ENCODE results near the gene ADAM22.

GRCh38 chr7:88042157-88042556 is 108.1 kb downstream of the ADAM22 start:
- TF ChIP-seq CBX5 (IDR thresholded peaks at IDR 0.05; ENCODE audit: low read depth) (no peak), CTCF (IDR thresholded peaks at IDR 0.05 in 2 of 3, conservative IDR thresholded peaks at IDR 0.05 in 1 of 3; ENCODE audit: control insufficient read depth in 2 of 3, extremely low read depth in 1 of 3, insufficient read depth in 1 of 3, low read depth in 3 of 3, low read length in 3 of 3) (no peak)

Data from GM12878 (cell line).